ENCODE results near the gene CDK9. TPM values are rescaled to one million over a fixed set of nuclear protein-coding genes. Genes with fewer than 3 reads are reported as not detected.

CDK9 gene
- total RNA-seq, 2 donors from 2014 or later = 64.0 to 77.7 TPM

DNA sequence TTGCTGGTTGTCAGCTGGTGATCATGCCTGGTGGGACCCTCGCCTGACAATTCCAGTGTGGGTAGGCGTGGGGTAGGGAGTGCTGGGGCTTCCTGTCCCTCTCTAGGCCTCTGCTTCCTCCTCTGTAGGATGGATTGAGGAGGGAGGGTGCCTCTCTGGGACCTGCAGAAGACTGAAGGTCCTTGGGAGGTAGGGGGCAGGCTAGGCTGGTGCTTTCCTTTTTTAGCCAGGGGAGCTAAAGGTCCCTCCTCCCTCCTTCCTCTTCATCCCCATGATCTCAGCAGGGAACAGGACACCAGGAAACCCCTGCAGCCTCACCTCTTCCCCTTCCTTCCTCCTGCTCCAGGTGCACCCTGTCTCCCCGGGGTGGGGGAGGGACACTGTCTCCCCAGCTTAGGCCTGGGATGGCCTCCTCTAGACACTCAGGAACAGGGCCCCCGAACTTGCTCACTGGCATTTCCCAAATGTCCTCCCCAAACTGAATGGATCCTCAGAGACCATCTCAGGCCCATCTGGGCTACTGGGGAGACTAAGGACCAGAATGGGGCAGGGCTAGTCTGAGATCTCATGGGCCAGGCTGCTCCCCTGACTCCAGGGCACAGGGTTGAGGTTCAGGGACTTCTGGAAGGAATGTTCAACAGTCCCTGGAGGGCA, 15.8 kb upstream of the CDK9 start:
- Histone ChIP-seq H3K4me3 (peak overlapping the region; percentile 48), H3K36me3 (no peaks in the 10 kb centered on the region), H3K9ac (ENCODE audit: low read depth in 2 of 2, low read length in 2 of 2) (peak overlapping the region in 1 of 2 donors; percentile 53), H3K9me3 (no peaks in the 10 kb centered on the region), H3K27ac (peak overlapping the region; percentile 69), H3K4me1 (peaks cover 7% of the 10 kb centered on the region), H3K27me3 (no peaks in the 10 kb centered on the region)
- intact Hi-C loops (cut with DNase I) = no loop called here
- no peak for DNase-seq
- TF ChIP-seq CTCF (IDR thresholded peaks at IDR 0.05) = no peak

- H3K27me3 ChIP-seq = no peaks in the 10 kb centered on the region
- intact Hi-C loops (cut with DNase I) = no loop called here
- no peaks in the 10 kb centered on the region for H3K9me3 ChIP-seq
- DNase-seq = no peak
- H3K9ac ChIP-seq (ENCODE audit: low read depth in 2 of 2, low read length in 2 of 2) = peak overlapping the region; percentile 44 to 53
- no peaks in the 10 kb centered on the region for H3K36me3 ChIP-seq
- H3K4me1 ChIP-seq = peaks cover 7% of the 10 kb centered on the region
- no peak for TF ChIP-seq CTCF (IDR thresholded peaks at IDR 0.05)
- H3K4me3 ChIP-seq = peak overlapping the region; percentile 48
- H3K27ac ChIP-seq = peak overlapping the region; percentile 69
These were observed 15.3 kb upstream of the CDK9 start for GRCh38 chr9:127770583-127770904.

DNA sequence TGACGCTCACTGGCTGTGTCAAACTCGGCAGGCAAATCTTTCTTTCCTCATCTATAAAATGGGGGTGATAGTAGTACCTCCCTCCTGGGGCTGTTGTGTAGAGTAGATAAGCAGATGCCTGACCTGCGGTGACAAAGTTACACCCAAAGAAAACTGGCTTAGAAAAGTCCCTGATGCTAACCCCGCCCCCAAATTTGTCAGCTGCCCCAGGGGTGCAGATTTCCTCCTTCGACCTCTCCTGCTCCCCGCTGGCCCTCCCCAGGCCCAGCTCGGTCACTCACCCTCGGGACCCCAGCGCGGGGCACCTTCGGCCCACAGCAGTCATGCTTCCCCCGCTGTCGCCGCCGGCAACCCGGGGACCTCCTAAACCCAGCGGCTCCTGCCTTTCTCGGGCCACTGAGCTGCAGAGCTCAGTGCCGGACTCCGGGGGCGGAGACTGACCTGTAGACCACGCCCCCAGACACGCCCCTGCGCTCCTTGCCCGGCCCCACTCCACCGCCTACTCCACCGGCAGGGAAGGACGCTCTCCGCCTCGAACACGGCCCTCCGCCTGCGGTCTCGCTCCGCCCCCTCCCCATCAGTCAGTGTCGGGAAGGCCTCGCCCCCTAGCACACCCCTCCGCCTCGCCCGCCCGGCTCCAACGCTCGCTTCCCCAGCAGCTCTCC, 14.8 kb upstream of the CDK9 start:
- no peak for TF ChIP-seq CTCF (IDR thresholded peaks at IDR 0.05)
- Histone ChIP-seq H3K4me3 (peak overlapping the region; percentile 48), H3K36me3 (no peaks in the 10 kb centered on the region), H3K4me1 (peaks cover 7% of the 10 kb centered on the region), H3K27me3 (no peaks in the 10 kb centered on the region), H3K9ac (ENCODE audit: low read depth in 2 of 2, low read length in 2 of 2) (peak overlapping the region; percentile 53 to 56), H3K27ac (peak overlapping the region; percentile 69), H3K9me3 (no peaks in the 10 kb centered on the region)
- DNase-seq = peak; percentile 98
- intact Hi-C loops (cut with DNase I) = no loop called here

DNA sequence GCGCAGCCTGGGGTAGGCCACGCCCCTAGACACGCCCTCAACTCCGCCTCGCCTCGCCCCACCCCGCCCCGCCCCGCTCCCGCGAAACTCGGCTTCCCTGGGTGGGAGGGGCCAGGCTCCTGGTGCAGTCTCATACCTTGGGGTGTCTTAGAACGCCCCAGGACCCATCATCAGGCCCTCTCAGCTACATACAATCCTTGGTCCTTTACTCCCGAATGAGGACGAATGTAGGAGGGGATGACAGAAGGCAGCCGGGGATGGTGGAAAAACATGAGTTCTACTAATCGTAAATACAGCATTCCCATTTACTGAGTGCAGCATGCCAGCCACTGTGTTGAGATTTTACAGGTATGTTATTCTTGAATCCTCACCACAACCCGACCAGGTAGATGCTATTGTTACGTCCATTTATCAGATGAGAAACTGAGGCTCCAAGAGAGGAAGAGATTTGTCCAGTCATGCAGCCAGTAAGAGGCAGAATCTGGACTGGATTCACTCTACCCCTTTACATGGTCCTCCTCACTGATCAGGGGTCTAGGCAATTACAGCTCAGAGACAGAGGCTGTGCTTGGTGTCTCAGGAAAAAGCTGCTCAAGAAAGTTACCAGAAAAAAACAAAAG, 14.2 kb upstream of the CDK9 start:
- Histone ChIP-seq H3K9me3 (no peaks in the 10 kb centered on the region), H3K27me3 (no peaks in the 10 kb centered on the region), H3K27ac (no peak overlapping the region), H3K4me1 (peaks cover 7% of the 10 kb centered on the region), H3K4me3 (peak overlapping the region; percentile 48), H3K36me3 (no peaks in the 10 kb centered on the region), H3K9ac (ENCODE audit: low read depth in 2 of 2, low read length in 2 of 2) (no peak overlapping the region)
- DNase-seq = no peak
- no peak for TF ChIP-seq CTCF (IDR thresholded peaks at IDR 0.05)
- intact Hi-C loops (cut with DNase I) = no loop called here

- TF ChIP-seq CTCF (IDR thresholded peaks at IDR 0.05) = no peak
- no peaks in the 10 kb centered on the region for H3K36me3 ChIP-seq
- no peaks in the 10 kb centered on the region for H3K27me3 ChIP-seq
- no peak overlapping the region for H3K4me3 ChIP-seq
- no peaks in the 10 kb centered on the region for H3K9me3 ChIP-seq
- peaks cover 7% of the 10 kb centered on the region for H3K4me1 ChIP-seq
- no peak overlapping the region for H3K27ac ChIP-seq
- intact Hi-C loops (cut with DNase I) = no loop called here
- no peak overlapping the region for H3K9ac ChIP-seq (ENCODE audit: low read depth in 2 of 2, low read length in 2 of 2)
- DNase-seq = no peak
These were observed 13.2 kb upstream of the CDK9 start for GRCh38 chr9:127772603-127773002.
